DLD1 (cell line): ENCODE measurements around the gene CDC42SE2.
"Not testable (repeated sequence)": the region's sequence is repeated elsewhere in the genome, so short reads cannot be mapped to it uniquely, and the experiment has no call there.

Source experiments
- in situ Hi-C: cut with HindIII; loops from 2 replicates; pipeline ENCODE4 v1.10.0; 2017; ENCODE audit warnings: low sequenced_read_pairs

CDC42SE2 gene

DNA sequence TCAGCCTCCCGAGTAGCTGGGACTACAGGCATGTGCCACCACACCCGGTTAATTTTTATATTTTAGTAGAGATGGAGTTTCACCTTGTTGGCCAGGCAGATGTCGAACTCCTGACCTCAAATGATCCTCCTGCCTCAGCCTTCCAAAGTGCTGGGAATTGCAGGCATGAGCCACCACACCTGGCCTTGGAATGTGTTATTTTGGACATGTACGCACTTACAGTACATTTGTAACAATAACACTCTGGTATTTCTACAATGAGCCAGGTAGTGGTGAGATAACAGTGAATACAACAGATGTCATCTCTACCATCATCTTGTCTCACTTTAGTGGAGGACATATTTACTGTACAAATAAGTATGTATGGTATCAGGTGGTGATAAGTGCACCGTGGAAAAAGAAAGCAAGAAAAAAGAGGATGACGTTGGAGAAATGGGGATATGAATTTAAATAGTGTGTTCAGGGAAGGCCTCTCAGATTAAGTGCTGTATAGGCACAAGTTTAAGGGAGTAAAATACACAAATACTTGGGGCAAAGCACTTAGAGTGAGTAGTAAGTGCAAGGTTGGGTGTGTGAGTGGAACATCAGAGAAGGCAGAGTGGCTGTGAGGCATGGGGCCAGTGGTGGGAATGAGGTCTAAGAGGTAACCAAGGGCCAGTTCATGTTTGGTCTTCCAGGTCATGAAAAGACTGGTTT lies 100.1 kb downstream of the CDC42SE2 start:
- in situ Hi-C loops: no loop called here

DNA sequence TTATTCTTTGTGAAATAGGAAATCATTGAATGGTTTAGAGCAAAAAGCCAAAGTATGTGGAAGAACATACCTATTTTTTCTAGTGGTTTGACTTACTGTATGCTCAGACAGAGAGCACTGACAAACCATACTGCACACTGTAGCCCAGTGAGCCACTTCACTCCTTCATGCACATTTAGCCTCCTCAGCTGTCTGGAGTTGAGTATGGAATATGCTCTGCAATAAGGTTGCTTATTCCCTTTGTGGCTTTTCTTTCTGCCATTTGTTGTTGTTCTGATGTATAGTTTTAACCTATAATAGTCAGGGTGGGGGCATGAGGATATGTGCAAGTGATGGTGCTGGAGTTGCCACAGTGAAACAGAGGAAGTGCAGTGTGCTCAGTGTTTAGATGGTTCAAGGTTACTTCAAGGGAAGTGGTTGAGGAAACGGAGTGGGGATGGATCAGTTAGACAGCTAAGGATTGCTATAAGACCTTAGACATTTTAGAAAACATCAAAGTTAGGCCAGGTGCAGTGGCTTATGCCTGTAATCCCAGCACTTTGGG lies 100.7 kb downstream of the CDC42SE2 start:
- in situ Hi-C loops: no loop called here

DNA sequence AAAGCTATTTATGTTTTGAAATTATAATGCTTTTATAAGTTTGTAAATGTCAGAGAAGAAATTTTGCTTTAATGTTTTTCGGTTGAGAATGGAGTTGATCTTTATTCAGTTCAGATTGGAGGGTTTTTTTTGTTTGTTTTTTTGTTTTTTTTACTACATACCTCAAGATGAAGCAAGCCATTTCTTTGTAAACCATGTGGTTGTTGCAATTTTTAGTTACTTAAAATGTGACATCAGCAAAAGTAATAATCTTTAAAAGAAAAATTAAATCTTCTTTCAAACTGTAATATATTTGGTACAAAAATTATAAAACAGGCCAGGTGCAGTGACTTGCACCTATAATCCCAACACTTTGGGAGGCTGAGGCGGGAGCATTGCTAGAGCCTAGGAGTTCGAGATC lies 102.6 kb downstream of the CDC42SE2 start:
- in situ Hi-C loops: no loop called here

DNA sequence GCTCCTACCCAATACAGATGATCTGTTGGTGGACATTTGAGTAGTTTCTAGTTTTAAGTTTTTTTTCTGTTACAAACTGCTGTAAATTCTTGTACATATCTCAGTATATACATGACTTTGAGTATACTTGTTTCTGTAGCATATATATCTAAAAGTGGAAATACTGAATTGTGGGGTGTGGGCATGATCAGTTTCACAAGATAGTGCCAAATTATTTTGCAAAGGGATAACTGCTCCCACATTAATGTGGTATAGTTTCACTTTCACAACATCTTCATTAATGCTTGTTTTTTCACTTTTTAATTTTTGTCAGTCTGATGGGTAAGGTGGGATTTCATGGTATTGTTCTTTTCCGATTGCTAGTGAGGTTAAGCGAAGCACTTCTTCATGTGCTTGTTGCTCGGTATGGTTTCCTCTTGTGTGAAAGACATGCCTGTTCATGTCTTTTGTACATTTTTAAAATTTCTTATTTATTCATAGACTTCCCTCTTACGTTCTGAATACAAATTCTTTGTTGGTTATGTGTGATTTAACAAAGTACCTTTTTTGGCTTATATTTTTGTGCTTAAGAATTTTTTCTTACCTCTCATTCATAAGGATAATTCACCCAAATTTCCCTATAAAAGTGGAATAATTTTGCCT lies 103.5 kb downstream of the CDC42SE2 start:
- in situ Hi-C loops: no loop called here

DNA sequence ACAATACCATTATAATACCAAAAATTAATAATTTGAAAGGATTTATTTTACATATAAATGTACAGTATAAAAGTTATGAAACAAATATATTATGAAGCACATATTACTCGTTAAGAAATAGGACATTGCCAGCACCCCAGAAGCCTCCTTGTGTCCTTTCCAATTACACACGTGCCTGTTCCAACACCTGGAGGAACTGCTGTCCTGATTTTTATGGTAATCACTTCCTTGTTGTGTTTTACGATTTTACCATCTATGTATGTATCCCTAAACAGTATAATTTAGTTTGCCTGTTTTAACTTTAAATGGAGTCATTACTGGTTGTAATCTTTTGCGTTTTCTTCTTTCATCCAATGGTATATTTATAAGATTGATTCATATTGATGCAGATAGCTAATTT lies 105.0 kb downstream of the CDC42SE2 start:
- in situ Hi-C loops: no loop called here

DNA sequence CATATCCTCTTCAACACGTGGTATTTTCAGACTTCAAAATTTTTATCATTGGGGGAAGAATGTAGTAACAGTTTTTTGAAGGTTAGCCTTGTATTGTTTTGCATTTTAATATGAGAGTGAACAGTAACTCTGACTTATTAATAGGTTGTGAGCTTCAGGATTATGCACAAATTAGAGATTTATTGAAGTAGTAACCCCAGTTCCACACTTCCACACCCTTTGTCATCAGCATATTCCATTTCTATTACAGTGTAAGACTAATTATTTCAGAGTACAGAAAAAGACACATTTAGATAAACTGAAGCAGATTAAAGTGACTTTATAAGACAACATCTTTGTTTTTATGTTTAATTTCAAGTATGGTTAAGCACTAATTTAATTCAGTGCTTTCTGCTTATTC lies 105.7 kb downstream of the CDC42SE2 start:
- in situ Hi-C loops: no loop called here

DNA sequence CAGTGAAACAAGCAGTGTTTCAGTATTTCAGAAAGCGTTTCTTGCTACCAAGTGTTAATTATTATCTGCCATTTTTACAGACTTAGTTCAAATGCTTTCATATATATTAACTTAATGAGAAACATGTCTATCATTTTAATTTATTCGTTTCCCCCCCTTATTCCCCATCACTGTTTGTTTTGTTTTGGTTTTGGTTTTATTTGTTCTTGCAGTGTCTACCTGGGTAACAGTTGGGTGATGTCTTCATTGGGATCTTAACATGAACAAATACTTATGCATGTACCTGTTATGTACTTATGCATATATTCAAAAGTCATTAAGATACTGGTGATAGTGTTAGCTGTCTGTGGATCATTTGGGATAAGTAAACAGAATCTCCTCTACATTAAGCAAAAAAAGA lies 108.0 kb downstream of the CDC42SE2 start:
- in situ Hi-C loops: no loop called here

DNA sequence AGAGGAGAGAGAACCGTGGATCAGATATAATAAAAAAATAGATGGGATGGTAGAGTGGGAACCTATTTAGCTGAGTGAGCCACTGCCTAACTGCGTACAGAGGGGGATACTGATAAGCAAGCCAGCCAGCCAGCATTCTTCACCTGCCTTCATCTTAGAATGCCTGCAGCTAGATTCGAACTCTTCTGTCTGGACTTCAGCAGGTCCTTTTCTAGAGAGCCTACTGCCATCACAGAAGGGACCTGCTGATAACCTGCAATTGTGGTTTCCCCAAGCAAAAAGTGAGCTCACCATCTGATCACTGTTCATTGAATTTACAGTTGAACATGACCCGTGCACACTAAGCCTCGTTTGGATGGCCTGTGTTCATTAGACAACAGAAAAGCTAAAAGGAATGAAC lies 109.4 kb downstream of the CDC42SE2 start:
- in situ Hi-C loops: no loop called here

DNA sequence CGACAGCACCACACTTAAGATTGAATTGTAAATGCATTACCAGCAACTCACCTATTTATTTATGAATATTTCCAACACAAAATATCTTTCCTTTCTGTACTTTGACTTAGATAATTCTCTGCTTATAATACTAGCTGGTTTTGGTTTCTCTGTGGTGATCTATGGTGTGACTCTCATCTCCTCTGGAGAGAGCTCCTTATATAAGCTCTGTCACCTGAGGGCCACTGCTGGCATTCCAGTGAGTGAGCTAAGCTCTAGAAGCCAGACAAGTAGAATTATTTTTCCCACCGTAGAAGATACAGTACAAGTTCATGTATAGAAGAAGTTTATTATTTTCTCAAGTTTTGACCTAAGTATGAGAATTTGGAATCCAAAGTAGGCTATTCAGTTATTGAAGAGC lies 111.5 kb downstream of the CDC42SE2 start:
- in situ Hi-C loops: no loop called here

DNA sequence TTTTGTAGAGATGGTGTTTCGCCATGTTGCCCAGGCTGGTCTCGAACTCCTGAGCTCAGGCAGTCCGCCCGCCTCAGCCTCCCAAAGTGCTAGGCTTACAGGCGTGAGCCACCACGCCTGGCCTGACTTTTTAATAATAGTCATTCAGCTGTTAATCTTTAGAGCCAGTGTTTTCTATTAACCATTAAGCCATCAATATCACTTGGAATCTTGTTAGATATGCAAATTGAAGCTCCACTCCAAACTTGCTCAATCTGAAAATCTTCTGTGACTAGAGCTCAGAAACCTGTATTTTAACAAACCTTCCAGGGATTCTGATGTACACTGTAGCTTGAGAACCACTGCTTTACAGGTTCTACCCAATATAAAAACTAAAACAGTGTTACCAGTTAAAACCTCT lies 113.5 kb downstream of the CDC42SE2 start:
- in situ Hi-C loops: no loop called here

DNA sequence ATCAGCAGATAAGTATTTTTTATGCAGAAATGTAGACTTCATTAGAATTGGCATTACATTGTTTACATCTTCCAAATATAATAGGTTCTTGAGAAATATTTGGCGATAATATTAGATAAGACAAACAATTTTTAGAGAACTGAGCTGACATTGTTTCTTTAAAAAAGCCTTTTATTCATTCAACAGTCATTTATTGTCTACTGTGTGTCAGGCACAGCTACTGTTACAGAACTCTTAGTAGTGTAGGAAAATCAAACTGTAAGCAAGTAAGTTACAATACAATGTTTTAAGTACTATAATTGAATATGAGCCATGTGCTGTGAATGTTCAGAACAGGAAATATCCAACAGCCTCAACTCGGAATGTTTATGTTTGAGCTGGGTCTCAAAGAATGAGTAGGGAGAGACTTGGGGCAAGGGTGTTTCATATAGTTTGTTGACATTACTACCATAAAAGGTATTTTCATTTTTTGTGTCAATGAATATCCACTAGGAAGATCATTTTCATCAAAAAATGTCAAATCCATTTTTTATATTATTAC lies 114.0 kb downstream of the CDC42SE2 start:
- in situ Hi-C loops: no loop called here

DNA sequence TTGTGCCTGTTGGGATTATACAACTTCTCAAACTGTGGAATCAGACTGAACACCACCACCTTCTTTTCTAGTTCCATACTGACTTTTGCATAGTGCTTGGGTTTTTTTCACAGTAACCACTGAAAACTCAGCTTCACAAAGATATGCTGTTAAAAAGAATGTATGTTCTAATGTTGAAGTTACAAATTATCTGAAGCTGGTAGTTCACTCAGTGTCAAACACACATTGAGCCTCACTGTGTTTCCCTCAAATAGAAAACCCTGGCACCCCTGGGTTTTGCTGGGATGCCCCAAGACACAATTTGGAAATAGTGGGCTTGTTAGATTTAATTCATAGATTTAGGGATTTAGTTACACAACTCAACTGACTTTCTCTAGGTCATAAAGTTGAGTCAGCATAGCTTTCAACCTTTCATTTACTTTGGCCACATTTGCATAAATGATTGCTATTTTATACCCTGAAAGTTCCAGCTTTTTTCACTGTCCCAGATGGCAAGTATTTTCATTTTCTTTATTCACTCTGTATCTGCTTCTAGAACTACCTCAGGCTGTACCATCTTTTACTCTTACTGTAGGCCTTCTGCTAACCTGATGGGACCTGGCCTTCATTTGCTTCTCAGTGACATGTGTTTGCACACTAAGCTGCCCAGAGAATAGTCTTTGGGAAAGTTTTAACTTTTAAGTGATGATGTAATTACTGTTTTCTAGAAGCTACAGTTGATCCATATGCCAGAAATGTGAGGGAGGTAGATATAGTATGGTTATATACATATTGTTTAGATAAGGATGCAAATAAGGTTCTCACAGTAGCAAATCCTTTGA lies 115.1 kb downstream of the CDC42SE2 start:
- in situ Hi-C loops: no loop called here

DNA sequence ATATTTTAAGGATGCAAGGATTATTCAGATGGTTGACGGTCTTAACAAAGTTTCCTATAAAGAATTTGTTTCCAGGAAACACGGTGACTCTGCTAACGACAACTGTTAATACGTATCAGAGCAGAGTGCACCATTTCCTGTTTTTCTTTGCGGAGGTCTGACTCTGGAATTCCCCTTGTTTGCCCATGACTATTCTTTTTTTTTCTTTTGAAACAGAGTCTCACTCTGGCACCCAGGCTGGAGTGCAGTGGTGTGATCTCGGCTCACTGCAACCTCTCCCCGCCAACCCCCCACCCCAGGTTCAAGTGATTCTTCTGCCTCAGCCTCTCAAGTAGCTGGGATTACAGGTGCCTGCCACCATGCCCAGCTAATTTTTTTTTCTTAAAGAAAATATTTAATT lies 115.9 kb downstream of the CDC42SE2 start:
- in situ Hi-C loops: no loop called here

DNA sequence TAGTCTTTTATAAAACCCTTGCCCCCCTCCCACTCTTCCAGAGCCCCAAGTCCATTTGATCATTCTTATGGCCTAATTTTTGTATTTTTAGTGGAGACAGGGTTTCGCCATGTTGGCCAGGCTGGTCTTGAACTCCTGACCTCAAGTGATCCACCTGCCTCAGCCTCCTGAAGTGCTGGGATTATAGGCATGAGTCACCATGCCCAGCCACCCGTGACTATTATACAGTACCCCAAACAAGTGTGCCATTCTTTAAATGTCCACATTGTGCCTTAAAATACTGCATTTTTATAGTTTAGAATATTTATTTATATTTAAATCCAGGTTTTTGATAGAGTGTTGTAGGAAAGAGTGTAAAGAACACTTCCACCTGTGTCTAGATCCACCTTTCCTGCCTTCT lies 116.4 kb downstream of the CDC42SE2 start:
- in situ Hi-C loops: not testable (repeated sequence)

DNA sequence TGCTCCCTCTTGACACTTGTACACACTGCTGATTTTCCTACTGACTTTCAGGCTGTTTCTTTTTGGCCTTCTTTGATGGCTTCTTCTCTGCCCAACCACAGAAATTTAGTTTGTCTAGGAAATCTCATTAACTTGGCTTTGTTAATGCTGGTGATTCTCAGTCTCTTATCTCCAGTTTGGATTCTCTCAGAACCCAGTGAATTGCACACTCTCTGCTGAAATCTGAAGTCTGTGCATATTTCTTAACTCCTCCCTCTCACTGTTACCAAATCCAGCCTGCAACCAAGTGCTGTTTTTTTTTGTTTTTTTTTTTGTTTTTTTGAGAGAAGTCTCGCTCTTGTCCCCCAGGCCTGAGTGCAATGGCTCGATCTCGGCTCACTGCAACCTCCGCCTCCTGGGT lies 117.2 kb downstream of the CDC42SE2 start:
- in situ Hi-C loops: no loop called here

DNA sequence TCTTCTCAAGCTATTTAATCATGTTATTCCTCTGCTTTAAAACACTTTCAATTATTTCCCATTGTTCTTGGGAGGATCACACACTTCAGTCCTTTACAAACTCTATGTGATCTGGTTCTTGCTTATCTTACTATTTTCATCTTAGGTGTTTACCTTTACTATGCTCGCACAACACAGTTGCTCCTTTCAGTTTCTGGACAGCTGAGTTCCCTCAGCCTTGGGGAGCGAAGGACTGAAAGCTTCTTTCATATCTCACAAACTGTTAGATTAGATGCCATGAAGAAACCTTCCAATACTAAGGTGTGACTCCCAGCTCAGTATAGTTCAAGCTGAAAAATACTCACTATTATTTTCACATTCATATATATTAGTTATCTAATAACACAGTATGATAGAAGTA lies 117.9 kb downstream of the CDC42SE2 start:
- in situ Hi-C loops: no loop called here

DNA sequence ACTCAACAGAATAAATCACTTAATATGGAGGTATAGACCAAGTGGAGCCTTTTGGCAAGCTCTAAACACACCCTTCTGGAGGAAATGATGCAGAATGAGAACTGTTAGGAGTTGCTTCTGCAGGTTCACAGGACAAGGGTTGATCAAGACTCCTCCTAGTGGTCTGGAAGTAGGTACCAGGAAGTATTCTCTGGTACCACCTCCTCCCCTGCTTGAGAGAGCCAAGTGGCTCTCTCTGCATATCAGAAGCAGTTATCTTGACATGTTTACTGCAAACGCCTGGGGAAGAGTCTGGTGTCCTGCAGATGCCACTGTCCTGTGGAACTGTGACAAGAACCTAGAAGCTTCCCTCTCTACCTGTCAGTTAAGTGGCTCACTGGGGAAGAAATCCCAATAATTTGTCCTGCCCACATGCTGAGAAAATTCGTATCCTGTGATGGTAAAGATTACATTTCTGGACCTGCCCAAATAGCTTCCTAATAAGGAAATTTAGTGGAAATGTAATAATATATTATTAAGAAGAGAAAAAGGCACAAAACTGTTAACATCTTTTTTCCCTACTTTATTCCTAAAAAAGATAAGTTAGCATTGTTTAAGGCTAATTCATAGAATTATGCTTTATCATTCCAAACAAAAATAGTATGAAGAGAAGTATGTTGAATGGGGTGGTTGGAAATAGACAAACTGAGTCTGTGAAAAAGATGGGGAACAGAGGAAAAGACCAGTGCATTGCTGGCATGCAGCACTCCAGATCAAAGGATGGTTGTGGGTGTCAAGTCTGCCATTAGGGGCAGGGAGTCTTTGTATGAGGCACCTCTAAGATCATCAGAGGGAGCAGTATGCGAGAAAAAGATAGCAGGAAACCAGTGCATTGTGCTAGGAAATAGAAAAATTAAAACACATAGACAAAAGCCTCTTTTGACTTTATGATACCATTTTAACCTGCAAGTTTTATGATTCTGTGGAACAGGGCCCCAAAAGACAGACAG lies 118.8 kb downstream of the CDC42SE2 start:
- in situ Hi-C loops: no loop called here

DNA sequence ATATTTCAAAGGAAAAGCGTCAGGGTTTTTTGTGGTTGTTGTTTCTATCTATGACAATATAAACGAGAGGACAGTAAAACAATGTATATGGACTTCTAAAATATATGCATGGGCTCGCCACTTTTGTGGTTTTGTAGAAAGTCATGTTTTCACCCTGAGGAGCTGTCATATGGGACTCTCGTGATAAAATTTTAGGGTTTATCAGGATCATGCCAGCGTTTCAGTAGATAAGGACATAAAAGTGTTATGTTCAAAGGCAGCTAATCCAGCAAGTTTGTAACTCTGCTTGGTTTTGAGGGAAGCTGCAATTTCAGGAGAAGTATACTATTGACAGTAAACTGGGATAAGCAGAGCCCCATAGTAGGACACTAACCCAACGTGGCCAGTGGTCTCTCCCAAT lies 120.3 kb downstream of the CDC42SE2 start:
- in situ Hi-C loops: no loop called here

DNA sequence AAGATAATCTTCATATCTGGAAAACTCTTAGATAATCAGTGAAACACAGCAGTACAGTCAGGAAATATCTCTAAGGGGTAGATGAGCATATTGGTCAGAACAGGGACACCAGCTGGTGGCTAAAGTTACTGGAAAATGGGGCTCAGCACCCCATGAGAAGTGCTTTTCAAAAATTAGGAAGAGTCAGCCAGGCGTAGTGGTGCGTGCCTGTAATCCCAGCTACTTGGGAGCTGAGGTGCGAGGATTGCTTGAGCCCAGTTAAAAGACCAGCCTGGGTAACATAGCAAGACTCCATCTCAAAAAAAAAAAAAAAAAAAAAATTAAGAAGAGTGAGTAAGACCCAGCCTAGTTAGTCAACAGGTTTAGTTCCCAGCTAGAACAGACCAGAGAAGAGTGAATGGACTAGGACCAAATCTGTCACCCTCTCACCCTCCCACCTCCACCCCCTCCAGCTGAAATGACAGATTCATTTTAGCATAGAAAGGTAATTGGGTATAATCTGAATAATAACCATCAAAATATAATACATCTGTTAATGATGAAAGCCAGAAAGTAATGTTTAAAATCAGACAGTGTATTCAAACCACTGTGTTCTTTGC lies 120.9 kb downstream of the CDC42SE2 start:
- in situ Hi-C loops: no loop called here

DNA sequence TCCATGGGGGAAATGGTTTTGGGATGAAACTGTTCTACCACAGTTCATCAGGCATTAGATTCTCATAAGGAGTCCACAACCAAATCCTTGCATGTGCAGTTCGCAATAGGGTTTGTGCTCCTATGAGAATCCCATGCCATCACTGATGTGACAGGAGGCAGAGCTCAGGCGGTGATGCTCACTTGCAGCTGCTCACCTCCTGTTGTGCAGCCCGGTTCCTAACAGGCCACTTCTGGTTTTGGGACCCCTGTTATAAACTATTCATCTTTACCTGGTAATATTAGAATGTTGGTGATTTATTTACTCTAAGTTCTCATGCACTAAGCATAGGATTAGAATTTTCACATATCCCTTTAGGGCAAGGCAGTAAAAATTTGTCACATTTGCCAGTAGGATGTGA lies 122.3 kb downstream of the CDC42SE2 start:
- in situ Hi-C loops: no loop called here
